DND-41 (cell line): ENCODE data around the gene ACE.

Source experiments
- EZH2 ChIP-seq: IDR thresholded peaks from 3 replicates; pipeline ENCODE4 v1.6.1; 2012; ENCODE audit warnings: borderline replicate concordance, low read depth, mild to moderate bottlenecking, moderate library complexity, low read length, inconsistent platforms; ENCODE audit not compliant: severe bottlenecking
- TF ChIP-seq, protein P1 (sequence below): IDR thresholded peaks from 2 replicates; pipeline ENCODE4 v1.5.1; 2012; ENCODE audit warnings: borderline replicate concordance, low read length, moderate library complexity, mild to moderate bottlenecking; ENCODE audit not compliant: poor library complexity, severe bottlenecking; ENCODE audit errors: extremely low read depth

DNA sequence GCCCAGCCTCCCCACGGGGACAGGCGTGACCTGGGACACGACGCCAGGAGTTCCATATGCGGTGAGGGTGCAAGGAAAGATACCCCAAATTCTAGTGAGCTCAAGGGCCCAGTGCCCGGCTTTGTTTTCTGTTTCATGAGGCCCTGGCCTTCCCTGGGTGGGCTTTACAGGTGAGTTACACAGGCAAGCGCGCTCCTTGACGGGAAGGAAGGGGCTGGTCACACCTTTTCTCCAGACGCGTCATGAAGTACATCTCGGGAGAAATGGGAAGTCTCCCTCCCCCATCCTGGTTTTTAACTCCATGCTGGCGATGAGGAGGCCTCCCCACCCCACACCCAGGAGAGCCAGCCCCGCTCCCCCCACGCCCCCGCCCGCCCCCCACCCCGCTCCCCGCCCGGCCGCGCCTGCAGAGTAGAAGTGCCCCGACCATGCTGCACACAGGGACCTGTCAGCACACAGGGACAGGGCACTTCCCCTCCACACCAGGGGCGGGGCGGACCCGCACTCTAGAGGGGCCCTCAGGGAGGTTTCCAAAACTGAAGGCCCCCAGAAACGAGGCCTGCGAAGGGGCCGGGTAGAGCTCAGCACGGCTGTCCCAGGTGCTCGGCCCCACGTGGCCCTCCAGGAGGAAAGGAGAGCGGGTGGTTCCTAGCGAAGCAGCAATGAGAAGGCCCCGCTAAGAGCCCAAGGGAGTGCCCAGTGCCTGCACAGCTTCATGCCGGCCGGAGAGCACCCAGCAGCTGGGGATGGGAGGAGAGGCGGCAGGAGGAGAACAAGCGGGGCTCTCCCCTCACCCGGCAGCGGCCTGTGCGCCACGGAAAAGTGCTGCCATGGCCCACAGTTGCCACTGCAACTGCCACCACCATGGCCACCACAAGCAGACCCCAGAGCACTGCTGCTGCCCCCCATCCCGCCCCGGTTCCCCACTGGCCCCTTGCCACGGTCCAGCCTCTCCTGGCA lies 38.5 kb upstream of the ACE start:
- TF ChIP-seq, protein P1, sequence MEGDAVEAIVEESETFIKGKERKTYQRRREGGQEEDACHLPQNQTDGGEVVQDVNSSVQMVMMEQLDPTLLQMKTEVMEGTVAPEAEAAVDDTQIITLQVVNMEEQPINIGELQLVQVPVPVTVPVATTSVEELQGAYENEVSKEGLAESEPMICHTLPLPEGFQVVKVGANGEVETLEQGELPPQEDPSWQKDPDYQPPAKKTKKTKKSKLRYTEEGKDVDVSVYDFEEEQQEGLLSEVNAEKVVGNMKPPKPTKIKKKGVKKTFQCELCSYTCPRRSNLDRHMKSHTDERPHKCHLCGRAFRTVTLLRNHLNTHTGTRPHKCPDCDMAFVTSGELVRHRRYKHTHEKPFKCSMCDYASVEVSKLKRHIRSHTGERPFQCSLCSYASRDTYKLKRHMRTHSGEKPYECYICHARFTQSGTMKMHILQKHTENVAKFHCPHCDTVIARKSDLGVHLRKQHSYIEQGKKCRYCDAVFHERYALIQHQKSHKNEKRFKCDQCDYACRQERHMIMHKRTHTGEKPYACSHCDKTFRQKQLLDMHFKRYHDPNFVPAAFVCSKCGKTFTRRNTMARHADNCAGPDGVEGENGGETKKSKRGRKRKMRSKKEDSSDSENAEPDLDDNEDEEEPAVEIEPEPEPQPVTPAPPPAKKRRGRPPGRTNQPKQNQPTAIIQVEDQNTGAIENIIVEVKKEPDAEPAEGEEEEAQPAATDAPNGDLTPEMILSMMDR: no peak
- no peak for TF ChIP-seq EZH2
